LoVo (cell line): ENCODE results near the gene ABCE1.

Experiments
- DNase-seq: peaks from one replicate; pipeline ENCODE4 v3.0.0-alpha.2; 2016; ENCODE audit warnings: low spot score

Gene ABCE1

DNA sequence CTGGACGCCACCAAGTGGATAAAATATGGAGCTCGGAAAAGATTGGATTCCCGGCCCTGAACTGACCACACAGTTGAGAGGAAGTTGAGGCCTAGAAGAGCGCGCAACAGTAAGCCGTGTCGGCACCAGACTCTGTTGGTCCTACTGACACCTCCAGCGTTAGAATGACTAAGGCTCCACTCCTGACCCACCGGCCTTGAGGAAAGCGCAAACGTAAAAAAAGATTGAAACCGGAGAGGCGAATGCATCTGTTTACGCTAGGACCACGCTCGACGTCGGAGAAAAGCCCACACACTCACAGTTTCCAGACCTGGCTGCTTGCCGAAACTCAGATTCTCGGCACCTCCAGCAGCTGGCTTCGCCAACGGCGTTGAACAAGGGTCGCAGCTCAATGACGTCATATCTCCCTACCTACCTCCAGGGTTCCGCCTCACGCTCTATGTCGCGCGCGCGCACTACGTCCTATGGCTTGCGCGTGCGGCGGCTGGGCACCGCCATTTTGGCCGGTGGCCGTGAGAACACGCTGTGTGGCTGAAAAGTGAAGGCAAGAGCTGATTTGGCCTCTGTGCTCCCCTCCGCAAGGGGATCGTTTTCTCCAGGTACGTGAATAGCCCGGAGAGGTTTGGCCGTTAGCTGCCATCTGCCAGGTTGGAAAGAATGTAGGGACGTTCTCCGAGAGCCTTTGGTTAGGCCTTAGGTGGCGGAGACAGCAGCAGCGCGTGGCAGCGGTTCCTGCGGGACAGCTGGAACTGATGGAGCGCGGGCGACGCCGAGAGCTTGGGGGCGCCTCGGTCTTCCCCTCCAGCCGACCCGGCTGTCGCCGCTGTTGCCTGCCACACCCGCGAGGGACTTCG lies at the start of gene ABCE1, which contains the start of gene ANAPC10:
ABCE1 (plus strand) TSS at position 491 of the 854 bp plus-strand sequence. CDS start 6,102 bp downstream, outside the sequence.
ANAPC10 (minus strand) TSS at position 376 of the 854 bp plus-strand sequence. CDS start 2,097 bp downstream, outside the sequence.
- DNase-seq = peak; percentile 98

DNA sequence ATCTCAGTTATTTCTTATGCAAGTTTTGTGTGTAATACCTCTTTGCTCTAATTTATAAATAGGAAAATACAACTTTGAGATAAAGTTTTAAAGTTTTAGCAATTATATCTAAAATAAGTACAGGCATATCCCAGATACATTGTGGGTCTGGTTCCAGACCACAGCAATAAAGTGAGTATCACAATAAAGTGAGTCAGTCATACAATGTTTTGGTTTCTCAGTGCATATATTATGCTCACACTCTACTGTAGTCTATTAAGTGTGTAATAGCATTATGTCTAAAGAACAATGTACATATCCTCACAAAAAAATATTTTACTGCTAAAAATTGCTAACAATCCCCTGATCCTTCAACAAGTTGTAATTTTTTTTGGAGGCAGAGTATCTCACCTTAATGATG lies 49.3 kb upstream of the ABCE1 start:
- DNase-seq = no peak

DNA sequence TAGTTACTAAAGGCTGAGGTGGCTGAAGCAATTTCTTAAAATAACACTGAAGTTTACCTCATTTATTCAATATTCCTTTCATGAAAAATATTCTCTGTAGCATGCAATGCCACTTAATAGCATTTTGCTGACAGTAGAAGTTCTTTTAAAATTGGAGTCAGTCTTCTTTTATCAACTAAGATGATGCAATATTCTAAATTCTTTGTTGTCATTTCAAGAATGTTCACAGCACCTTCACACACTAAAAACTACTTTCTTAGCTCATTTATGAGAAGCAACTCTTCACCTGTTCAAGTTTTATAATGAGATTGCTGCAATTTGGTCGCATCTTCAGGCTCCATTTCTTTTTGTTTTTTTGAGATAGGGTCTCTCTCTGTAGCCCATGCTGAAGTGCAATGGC lies 48.9 kb upstream of the ABCE1 start:
- DNase-seq = no peak

DNA sequence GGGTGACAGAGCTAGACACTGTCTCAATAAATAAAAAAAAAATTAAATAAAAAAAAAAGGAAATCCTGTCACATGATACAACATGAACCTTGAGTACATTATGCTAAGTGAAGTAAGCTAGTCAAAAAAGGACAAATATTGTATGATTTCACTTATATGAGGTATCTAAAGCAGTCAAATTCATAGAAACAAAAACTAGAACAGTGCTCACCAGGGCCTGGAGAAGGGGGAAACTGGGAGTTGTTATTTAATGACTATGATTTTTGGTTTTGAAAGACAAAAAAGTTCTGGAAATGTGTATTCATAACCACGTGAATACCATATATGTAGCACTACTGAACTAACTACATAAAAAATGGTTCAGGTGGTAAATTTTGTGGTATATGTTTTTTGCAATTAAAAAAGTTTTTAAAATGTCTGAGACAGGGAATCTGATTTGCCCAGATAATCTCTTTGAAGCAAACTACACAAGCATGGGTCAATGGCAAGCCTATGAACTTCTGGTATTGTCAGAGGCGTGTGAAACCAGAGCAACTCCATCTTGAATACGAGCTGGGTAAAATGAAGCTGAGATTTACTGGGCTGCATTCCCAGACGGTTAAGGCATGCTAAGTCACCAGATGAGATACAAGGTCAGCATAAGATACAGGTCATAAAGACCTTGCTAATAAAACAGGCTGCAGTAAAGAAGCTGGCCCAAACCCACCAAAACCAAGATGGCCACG lies 42.4 kb upstream of the ABCE1 start:
- no peak for DNase-seq

DNA sequence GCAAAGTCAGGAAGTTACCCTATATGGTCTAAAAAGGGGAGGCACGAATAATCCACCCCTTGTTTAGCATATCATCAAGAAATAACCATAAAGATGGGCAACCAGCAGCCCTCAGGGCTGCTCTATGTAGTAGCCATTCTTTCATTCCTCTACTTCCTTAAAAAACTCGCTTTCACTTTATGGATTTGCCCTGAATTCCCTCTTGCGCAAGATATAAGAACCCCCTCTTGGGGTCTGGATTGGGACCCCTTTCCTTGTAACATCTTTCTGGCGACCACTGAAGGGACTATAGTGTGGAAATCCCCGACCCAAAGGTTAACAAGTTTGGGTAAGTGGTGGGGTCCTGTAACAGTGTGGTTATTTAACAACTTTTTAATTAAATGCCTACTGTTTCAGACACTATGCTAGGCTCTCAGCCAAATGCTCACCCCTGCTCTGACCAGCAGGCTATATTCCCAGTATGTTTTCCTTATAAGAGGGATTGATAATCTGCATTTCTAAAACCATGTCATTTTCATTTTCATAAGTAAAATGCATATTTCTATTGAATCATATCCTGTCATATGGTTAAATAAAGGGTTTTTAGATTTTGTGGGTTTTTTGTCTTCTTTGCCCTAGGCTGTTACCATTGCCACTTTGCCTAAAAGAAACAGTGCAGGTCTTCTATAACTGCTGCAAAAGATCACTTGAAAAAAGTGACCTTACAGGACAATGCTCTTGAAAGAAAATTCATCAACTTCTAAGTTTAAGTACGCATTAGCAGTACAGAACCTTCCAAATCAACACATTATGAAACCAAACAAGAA lies 41.6 kb upstream of the ABCE1 start:
- no peak for DNase-seq

DNA sequence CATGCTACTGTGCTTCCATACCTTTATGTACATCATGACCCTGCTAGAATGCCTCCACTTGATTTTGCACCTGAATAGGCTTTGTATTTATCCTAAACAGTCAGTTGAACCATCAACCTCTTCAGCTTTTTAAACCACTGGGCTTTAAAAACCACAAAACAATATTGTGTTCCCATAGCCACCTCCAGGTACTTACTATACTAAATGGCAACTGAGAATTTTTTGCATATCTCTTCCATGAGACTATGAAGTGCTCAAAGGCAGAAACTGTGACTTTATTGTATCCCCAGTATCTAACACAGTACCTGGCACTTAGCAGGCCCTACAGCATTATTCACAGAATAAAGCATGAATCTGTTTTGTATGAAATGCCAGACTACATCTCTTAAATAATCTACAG lies 39.9 kb upstream of the ABCE1 start:
- no peak for DNase-seq

DNA sequence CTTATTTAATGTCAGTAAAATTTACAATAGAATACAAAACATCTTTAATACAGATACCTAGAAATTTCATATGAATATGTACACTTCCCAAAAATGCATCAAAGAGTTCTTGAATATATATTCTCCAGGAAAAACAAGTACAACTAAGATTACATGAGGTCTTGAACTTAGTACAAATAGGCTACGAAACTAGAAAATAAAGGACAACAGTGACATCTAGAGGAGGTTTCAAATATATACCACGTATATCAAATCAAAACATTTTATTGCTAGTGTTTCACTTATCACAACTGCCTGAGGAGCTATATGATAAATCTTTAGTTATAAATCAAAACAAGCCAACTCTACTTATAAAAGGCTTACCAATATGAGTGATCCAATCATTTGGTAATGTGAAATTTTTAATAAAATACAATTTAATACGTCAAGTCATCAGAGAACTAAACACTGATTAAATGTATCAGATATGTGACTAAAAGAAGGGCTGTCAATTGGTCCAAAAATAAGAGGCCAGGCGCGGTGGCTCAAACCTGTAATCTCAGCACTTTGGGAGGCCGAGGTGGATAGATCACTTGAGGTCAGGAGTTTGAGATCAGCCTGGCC lies 36.7 kb upstream of the ABCE1 start:
- DNase-seq = peak; percentile 67

DNA sequence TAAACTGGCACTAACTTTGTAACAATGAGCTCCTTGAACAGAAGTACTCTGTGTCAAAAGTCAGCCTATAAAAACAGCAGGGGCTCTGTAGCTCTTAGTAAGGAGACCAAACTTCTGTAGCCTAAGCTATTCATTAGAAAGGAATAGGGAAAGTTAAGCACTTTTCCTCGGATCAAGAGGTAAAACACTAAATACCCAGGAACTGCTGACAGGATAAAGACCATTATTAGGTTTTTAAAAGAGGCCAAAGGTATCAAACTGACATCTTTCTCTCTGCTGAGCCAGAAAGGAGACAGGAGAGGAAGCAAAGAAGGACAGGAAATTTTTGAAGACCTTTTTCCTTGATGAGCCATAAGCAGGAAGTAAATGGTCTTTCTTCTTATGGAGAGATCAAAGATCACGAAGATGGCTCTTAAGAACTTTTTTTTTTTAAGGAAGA lies 32.0 kb upstream of the ABCE1 start:
- DNase-seq = peak; percentile 80

DNA sequence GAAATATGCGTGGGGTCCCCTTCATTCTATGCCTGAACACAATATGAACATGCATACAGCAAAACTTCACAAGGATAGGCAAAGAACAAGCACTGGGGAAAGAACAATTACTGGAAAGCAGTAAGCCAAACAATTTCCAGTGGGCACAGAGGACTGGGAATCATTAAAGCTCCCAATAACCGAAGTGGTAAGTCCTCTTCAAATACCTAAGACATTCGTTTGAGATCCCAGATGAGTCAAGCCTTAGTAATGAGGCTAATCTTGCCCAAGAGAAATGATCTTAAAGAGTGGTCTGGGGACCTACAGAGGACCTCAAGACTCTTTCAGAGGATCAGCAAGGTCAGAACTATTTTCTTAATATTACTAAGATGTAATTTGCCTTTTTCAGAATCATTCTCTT lies 28.8 kb upstream of the ABCE1 start:
- DNase-seq = no peak

DNA sequence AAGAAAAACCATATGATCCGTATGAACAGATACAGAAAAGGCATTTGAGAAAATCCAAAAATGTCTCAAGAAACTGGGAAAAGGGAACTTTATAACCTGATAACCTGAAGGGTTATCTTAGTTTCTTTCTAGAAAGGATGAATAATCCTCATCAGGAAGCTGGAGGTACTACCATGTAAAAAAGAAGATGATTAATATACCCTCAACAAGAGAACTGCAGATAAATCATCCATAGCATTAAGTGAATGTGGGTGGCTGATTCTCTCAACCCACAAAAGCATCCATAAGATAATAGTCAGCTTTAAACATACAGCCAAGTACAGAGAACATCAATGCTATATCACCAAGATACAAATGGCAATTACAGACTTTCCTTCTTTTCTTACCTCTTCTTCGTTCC lies 26.6 kb upstream of the ABCE1 start:
- no peak for DNase-seq

DNA sequence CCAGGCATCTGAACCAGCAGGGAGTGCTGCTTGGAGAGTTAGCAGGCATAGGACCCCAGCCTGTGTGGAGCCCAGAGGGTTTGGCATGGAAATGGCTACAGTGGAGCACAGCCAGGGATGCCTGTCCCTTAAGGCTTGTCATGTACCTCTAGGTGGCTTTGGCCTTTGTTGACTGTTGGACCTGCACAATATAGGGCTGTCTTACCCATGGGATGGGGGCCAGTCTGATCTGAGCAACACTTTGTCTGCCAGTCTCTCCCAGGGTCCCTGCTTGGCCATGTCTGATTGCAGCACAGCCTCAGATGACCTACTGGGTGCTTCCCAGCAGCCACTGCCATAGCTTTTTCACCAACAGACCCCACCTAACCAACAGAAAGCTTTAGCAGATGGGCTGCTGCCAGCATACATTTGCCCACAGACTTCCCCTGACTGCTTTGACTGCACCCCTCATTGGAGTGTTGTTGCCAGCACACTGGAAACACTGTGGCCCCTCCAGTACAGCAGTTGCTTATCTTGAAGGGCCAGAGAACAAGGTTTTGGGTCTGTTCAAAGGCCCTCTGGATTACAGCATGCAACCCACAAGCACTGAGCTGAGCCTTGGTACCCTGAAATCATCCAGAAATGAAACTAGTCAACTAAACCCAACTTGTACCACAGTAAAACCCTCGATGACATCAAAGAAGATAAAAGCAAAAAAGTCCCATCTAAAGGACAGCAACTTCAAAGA lies 22.2 kb upstream of the ABCE1 start:
- DNase-seq = no peak

DNA sequence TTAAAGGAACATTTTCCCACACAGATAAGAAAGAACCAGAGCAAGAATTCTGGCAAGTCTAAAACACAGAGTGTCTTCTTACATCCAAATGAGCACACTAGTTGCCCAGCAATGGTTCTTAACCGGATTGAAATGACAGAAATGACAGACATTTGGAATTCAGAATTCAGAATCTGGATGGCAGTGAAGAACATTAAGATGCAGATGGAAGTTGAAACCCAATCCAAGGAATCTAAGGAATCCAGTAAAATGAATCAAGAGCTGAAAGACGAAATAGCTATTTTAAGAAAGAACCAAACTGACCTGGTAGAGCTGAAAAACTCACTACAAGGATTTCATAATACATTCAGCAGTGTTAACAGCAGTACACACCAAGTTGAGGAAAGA lies 21.6 kb upstream of the ABCE1 start:
- DNase-seq = no peak

DNA sequence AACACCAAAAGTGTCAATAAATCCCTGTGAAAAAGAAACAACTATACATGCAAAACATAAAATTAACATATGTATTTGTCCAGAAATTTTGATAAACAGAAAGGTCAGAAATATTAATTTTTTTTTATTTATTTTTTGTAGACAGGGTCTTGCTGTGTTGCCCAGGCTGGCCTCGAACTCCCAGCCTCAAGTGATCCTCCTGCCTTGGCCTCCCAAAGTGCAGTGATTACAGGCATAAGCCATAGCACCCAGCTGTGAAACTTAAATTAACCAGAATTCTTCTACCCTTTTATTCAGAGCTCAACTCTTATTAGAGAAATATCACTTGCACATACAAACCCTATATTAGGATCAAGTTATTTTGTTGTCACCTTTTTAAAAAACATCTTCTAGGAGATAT lies 16.4 kb upstream of the ABCE1 start:
- DNase-seq = no peak

DNA sequence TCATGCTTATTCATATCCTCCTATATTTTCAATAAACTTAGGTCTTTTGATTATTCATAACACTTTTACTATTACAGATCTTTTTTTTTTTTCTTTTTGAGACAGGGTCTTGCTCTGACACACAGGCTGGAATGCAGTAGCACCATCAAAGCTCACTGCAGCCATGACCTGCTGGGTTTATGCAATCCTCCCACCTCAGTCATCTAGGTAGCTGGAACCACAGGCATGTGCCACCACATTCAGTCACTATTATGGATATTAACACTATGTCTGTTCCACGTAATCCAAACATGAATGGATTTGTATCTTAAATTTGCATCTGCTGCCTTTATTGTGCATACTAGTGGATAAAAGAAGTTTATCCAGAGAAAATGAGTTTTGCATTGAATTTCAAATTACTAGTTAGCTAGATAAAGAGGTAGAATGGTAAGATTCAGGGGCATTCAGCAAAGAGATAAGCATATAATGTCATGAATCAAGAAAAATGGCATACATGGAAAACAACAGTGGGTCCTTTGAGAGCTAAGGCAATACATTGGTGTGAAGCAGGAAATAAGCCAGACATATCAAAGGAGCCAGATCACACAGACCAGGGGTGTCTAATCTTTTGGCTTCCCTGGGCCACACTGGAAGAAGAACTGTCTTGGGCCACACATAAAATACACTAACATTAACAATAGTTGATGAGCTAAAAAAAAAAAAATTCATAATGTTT lies 14.1 kb upstream of the ABCE1 start:
- no peak for DNase-seq

DNA sequence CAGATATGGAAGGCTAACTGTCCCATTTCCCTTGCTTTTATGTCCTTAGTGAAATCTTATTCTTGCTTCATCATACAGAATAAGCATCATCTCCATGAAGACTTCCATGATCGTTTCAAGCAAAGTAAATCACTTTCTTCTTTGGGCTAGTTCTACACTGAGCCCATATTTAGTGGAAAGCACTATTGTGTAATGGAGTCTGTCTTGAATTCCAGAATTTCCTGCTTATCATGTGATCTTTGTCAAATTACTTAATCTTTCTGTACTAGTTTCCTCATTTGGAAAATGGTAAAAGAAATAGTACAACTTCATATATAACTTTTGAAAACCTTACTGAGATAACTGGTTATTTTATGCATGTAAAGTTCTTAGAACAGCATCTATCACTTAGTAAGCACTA lies 7.7 kb upstream of the ABCE1 start:
- no peak for DNase-seq

DNA sequence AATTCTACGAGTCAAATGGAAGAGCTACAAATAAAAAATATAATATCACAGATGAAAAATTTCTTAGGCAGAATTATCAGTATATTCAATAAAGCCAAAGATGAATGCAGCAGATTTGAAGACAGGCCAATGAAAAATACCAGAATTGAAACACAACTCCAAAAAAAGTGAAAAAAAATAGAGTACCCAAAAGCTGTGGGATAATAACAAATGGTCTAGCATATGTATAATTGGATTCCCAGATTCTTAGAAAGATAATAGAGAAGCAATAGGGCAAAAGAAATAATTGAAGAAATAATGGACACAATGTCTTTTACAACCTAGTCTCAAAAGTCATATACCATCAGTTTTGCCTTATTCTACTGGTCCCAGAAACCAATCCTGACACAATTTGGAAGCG lies 4.5 kb upstream of the ABCE1 start:
- DNase-seq = no peak

DNA sequence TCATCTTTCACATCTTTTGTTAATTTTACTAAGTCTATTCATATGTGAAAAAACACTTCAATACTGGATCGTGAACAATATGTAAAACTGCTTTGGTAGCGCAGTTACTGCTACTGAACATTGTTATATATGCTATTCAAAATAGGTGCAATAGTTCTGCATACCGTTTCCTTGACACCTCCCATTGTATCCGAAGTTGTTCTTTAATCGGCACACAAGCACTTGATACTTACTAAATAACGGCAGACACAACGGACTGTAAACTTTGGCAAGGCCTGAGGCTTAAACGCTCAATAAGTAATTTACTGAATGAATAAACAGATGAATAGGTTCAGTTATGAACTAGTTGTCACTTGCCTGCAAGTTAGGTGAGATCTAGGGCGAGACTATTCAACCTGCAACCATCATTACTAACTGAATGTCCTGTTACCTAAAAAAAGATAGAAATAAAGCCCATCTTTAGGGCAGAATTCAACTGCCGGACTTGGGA lies 735 bp upstream of the ABCE1 start:
- no peak for DNase-seq

DNA sequence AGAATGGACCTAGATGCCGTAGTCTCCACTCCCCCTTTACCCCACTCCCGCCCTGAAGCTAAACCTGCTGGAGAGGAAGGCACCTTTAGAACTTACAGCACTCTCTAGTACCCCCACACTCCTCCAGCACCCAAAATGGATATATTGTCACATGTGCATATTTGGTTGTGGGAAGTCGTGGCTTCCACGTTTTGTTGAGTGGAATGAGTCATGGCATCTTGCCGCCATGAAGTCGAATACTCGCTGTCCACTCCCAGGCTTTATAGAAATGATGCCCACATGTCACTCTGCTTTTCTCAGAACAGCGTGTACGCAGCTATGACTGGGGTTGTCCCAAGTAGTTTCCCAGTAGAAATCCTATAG lies 545 bp downstream of the ABCE1 start:
- peak; percentile 59 for DNase-seq

DNA sequence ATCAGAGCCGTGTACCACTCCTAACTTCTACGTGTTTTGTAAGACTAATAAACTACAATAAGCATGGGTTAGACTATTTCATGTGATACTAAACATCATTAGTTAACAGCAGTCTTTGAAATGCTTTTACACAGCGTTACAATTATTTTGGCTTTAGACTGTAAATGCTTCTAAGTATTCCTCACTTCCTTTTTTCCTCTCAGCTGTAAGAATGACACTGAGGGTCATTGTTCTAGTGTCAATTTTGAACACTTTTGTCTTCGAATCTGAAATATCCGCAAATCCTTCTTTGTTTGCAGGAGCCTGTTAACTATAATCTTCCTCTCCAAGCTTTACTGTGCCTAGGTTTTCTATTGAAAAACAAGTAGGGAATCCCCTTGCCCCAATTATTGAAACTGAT lies 1.5 kb downstream of the ABCE1 start:
- DNase-seq = no peak

DNA sequence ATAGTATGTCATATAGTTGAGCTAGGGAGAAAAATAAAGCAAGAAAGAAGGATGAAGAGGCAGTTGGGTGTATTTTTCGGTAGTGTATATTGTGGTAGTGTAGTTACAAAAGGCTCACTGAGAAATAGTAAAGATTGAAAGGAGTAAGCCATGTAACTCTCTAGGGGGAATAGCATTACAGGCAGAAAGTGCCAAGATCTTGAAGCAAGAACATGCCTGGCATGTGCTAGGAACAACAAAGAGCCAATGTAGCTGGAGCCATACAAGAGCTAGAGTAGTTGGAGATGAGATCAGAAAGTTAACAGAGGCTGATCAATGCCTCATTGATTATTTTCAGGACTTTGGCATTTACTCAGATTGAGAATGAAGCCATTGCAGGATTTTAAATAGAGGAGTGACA lies 3.0 kb downstream of the ABCE1 start:
- no peak for DNase-seq

DNA sequence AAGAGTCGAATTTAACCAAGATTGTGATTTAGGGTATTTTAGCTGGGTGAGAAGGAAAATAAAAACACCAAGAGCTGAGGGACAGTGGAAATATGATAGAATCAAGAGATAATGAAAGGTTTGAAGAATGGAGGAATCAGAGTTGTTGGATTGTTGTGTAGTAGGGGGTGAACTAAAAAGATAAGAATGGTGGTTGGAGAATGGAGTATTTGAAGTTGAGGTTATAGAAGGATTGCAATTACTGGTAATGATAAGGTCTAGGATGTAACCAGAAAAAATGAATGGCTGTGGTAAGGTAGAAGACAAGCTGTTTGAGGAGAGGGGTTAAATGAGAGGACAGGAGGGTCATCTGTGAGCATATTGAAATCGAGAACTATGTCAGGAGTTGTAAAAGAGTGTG lies 4.5 kb downstream of the ABCE1 start:
- no peak for DNase-seq
